H9 (cell line): ENCODE data around the gene NCS1. TPM values are rescaled to one million over a fixed set of nuclear protein-coding genes. Genes with fewer than 3 reads are reported as not detected.

Source experiments
- DNase-seq: peaks from one replicate; pipeline ENCODE4 v3.0.0-alpha.2; 2017
- H2AFZ ChIP-seq: one replicate; pipeline ENCODE4 v1.6.1; 2013; ENCODE audit warnings: mild to moderate bottlenecking, low read length, control low read depth, moderate library complexity
- H2AK5ac ChIP-seq: 2 replicates; pipeline ENCODE4 v1.6.1; 2013; ENCODE audit warnings: low read length, control low read depth, mixed read lengths; ENCODE audit not compliant: insufficient read length
- H2BK120ac ChIP-seq: one replicate; pipeline ENCODE4 v1.6.1; 2013; ENCODE audit warnings: low read depth, mild to moderate bottlenecking, low read length, control low read depth, inconsistent platforms; ENCODE audit not compliant: poor library complexity, severe bottlenecking
- H2BK12ac ChIP-seq: 2 replicates; pipeline ENCODE4 v1.6.1; 2013; ENCODE audit warnings: low read length, control low read depth, mixed read lengths, low read depth; ENCODE audit not compliant: insufficient read length
- H2BK15ac ChIP-seq: 2 replicates; pipeline ENCODE4 v1.6.1; 2013; ENCODE audit warnings: low read depth, low read length, control low read depth
- H2BK20ac ChIP-seq: one replicate; pipeline ENCODE4 v1.6.1; 2013; ENCODE audit warnings: low read depth, mild to moderate bottlenecking, low read length, control low read depth, inconsistent platforms; ENCODE audit not compliant: poor library complexity, severe bottlenecking
- H2BK5ac ChIP-seq: 2 replicates; pipeline ENCODE4 v1.6.1; 2013; ENCODE audit warnings: low read length, control low read depth, mixed read lengths; ENCODE audit not compliant: insufficient read length
- H3K14ac ChIP-seq: 2 replicates; pipeline ENCODE4 v1.6.1; 2013; ENCODE audit warnings: low read length, control low read depth; ENCODE audit not compliant: insufficient read depth
- H3K18ac ChIP-seq: 2 replicates; pipeline ENCODE4 v1.6.1; 2013; ENCODE audit warnings: low read depth, mild to moderate bottlenecking, mixed read lengths, low read length, control low read depth; ENCODE audit not compliant: insufficient read length
- H3K23ac ChIP-seq: 2 replicates; pipeline ENCODE4 v1.6.1; 2013; ENCODE audit warnings: low read length, control low read depth, mixed read lengths, low read depth; ENCODE audit not compliant: insufficient read length
- H3K23me2 ChIP-seq: 2 replicates; pipeline ENCODE4 v1.6.1; 2013; ENCODE audit warnings: low read depth, mild to moderate bottlenecking, mixed read lengths, low read length, control low read depth; ENCODE audit not compliant: insufficient read length, poor library complexity, severe bottlenecking
- H3K27ac ChIP-seq: 2 replicates; pipeline ENCODE4 v1.5.1; 2013; ENCODE audit warnings: low read length, control low read depth, mixed read lengths, low read depth; ENCODE audit not compliant: insufficient read length
- H3K27me3 ChIP-seq: 2 replicates; pipeline ENCODE4 v1.6.1; 2013; ENCODE audit warnings: low read length, control low read depth, inconsistent platforms; ENCODE audit not compliant: insufficient read depth
- H3K4ac ChIP-seq: 2 replicates; pipeline ENCODE4 v1.6.1; 2013; ENCODE audit warnings: low read depth, mild to moderate bottlenecking, control low read depth, inconsistent platforms, low read length, moderate library complexity
- H3K4me1 ChIP-seq: 2 replicates; pipeline ENCODE4 v1.6.1; 2013; ENCODE audit warnings: low read length, control low read depth, inconsistent platforms; ENCODE audit not compliant: insufficient read depth
- H3K4me2 ChIP-seq: 2 replicates; pipeline ENCODE4 v1.6.1; 2013; ENCODE audit warnings: low read length, control low read depth, mixed read lengths; ENCODE audit not compliant: insufficient read length, insufficient read depth
- H3K56ac ChIP-seq: 2 replicates; pipeline ENCODE4 v1.6.1; 2013; ENCODE audit warnings: low read depth, mild to moderate bottlenecking, mixed read lengths, low read length, control low read depth; ENCODE audit not compliant: insufficient read length
- H3K79me1 ChIP-seq: 2 replicates; pipeline ENCODE4 v1.6.1; 2013; ENCODE audit warnings: low read depth, mild to moderate bottlenecking, moderate library complexity, low read length, control low read depth, inconsistent platforms; ENCODE audit not compliant: insufficient read depth, poor library complexity, severe bottlenecking
- H3K79me2 ChIP-seq: 2 replicates; pipeline ENCODE4 v1.6.1; 2013; ENCODE audit warnings: low read length, control low read depth, inconsistent platforms; ENCODE audit not compliant: insufficient read depth
- H3K9ac ChIP-seq: 2 replicates; pipeline ENCODE4 v1.6.1; 2013; ENCODE audit warnings: low read length, control low read depth, mixed read lengths; ENCODE audit not compliant: insufficient read length; ENCODE audit errors: extremely low read depth
- H3K9me3 ChIP-seq: one replicate; pipeline ENCODE4 v1.6.1; 2013; ENCODE audit warnings: low read depth, low read length, inconsistent platforms; ENCODE audit not compliant: control insufficient read depth
- H3T11ph ChIP-seq: one replicate; pipeline ENCODE4 v1.6.1; 2013; ENCODE audit warnings: mild to moderate bottlenecking, low read length, control low read depth, inconsistent platforms
- H4K20me1 ChIP-seq: one replicate; pipeline ENCODE4 v1.6.1; 2013; ENCODE audit not compliant: control insufficient read depth, insufficient read length, insufficient read depth
- H4K5ac ChIP-seq: 2 replicates; pipeline ENCODE4 v1.6.1; 2013; ENCODE audit warnings: low read depth, mild to moderate bottlenecking, mixed read lengths, low read length, control low read depth; ENCODE audit not compliant: insufficient read length
- H4K8ac ChIP-seq: replicated peaks from 2 replicates; pipeline ENCODE4 v1.6.1; 2013; ENCODE audit warnings: low read length, control low read depth, mixed read lengths, low read depth; ENCODE audit not compliant: insufficient read length
- H4K91ac ChIP-seq: 2 replicates; pipeline ENCODE4 v1.6.1; 2013; ENCODE audit warnings: low read depth, mild to moderate bottlenecking, moderate library complexity, mixed read lengths, low read length, control low read depth; ENCODE audit not compliant: insufficient read length
- H3K27ac Mint-ChIP-seq, 3 experiments: 2 replicates in 2 of 3; 3 replicates in 1 of 3; pipeline ENCODE4 v1.8.0; 2020 to 2021; ENCODE audit warnings: mixed read lengths in 3 of 3, mild to moderate bottlenecking in 1 of 3, moderate library complexity in 1 of 3
- H3K27me3 Mint-ChIP-seq: 2 replicates; pipeline ENCODE4 v1.8.0; 2021; ENCODE audit warnings: low read depth, mild to moderate bottlenecking, moderate library complexity, mixed read lengths
- H3K36me3 Mint-ChIP-seq, 3 experiments: 2 replicates in 2 of 3; 3 replicates in 1 of 3; pipeline ENCODE4 v1.8.0; 2020 to 2021; ENCODE audit warnings: low read depth in 3 of 3, mixed read lengths in 3 of 3; ENCODE audit not compliant: insufficient read depth in 1 of 3
- H3K4me1 Mint-ChIP-seq, 2 experiments: 2 replicates each; pipeline ENCODE4 v1.8.0; 2020; ENCODE audit warnings: mixed read lengths in 2 of 2
- H3K4me3 Mint-ChIP-seq, 2 experiments: 2 replicates in 1 of 2; 3 replicates in 1 of 2; pipeline ENCODE4 v1.8.0; 2020 to 2021; ENCODE audit warnings: mild to moderate bottlenecking in 2 of 2, mixed read lengths in 2 of 2, moderate library complexity in 1 of 2
- H3K9me3 Mint-ChIP-seq, 2 experiments: 2 replicates in 1 of 2; 3 replicates in 1 of 2; pipeline ENCODE4 v1.8.0; 2020; ENCODE audit warnings: mild to moderate bottlenecking in 2 of 2, mixed read lengths in 2 of 2, moderate library complexity in 1 of 2
- CTCF ChIP-seq: fragments of 200-600 bp; sonication (generic); conservative IDR thresholded peaks from 3 replicates; pipeline ENCODE4 v1.8.0; 2021; ENCODE audit warnings: antibody characterized with exemption, mild to moderate bottlenecking
- WGBS: extraction: QIAGEN DNeasy Blood & Tissue Kit; methylation state at CpG from one replicate; pipeline ENCODE4 v1.1.7; 2013; ENCODE audit warnings: missing lambda C conversion rate, low lambda C conversion rate, mixed read lengths; ENCODE audit not compliant: insufficient read length; ENCODE audit errors: extremely low coverage; 5-methylcytosine and 5-hydroxymethylcytosine counted together
- total RNA-seq: library from RNA; stranded (reverse); gene quantifications from 2 replicates; pipeline ENCODE4 v1.2.1, GENCODE V29; 2021

NCS1 gene
- total RNA-seq, 1 experiment from 2014 or later = 38.1 TPM

GRCh38 chr9:130165579-130165978 is 6.6 kb upstream of the NCS1 start:
- no peak overlapping the region for H3K56ac ChIP-seq
- H2AFZ ChIP-seq = no peak overlapping the region
- H3K27ac Mint-ChIP-seq = no peak overlapping the region
- H3K27me3 ChIP-seq = no peaks in the 10 kb centered on the region
- no peak overlapping the region for H3K27ac ChIP-seq
- H2AK5ac ChIP-seq = no peak overlapping the region
- H3K23me2 ChIP-seq = no peaks in the 10 kb centered on the region
- H2BK12ac ChIP-seq = no peak overlapping the region
- no peaks in the 10 kb centered on the region for H3K79me1 ChIP-seq
- no peaks in the 10 kb centered on the region for H3K9me3 ChIP-seq
- H2BK15ac ChIP-seq = no peak overlapping the region
- no peaks in the 10 kb centered on the region for H3K9me3 Mint-ChIP-seq
- H3K9ac ChIP-seq = no peak overlapping the region
- peaks cover 17% of the 10 kb centered on the region for H3K27me3 Mint-ChIP-seq
- H3T11ph ChIP-seq = no peak overlapping the region
- H3K14ac ChIP-seq = no peak overlapping the region
- H2BK20ac ChIP-seq = no peak overlapping the region
- no peak overlapping the region for H3K4me2 ChIP-seq
- TF ChIP-seq CTCF = no peak
- no peak overlapping the region for H4K8ac ChIP-seq
- H2BK120ac ChIP-seq = no peak overlapping the region
- H3K23ac ChIP-seq = no peak overlapping the region
- no peaks in the 10 kb centered on the region for H3K79me2 ChIP-seq
- no peak overlapping the region for H3K4ac ChIP-seq
- no CpG with 5 or more reads among the region's 1 CpG for WGBS
- H4K91ac ChIP-seq = no peak overlapping the region
- no peaks in the 10 kb centered on the region for H4K20me1 ChIP-seq
- no peak overlapping the region for H2BK5ac ChIP-seq
- H3K36me3 Mint-ChIP-seq = no peaks in the 10 kb centered on the region
- H3K4me1 Mint-ChIP-seq = peaks cover 8 to 17% of the 10 kb centered on the region in 2 experiments
- no peak overlapping the region for H3K4me3 Mint-ChIP-seq
- no peak for DNase-seq
- H3K18ac ChIP-seq = no peak overlapping the region
- H4K5ac ChIP-seq = no peak overlapping the region
- H3K4me1 ChIP-seq = no peaks in the 10 kb centered on the region
